ENCODE data around the gene RAP1GDS1.

- no peak for TF ChIP-seq POLR2AphosphoS5 (IDR thresholded peaks at IDR 0.05)
- TF ChIP-seq POLR2A (IDR thresholded peaks at IDR 0.05) = no peak
Measured at GRCh38 chr4:98287328-98287727, 26.1 kb downstream of the RAP1GDS1 start.
